Loucy (cell line): ENCODE measurements around the gene AMZ1.

Experiments
- EZH2phosphoT487 ChIP-seq: fragments of 200-600 bp; IDR thresholded peaks from 2 replicates; pipeline ENCODE4 v1.6.1; 2018; ENCODE audit warnings: antibody characterized with exemption, mild to moderate bottlenecking, moderate library complexity, borderline replicate concordance
- TF ChIP-seq, protein P1 (sequence below): fragments of 200-600 bp; sonication (generic); conservative IDR thresholded peaks from 2 replicates; pipeline ENCODE4 v1.5.1; 2014; ENCODE audit warnings: mild to moderate bottlenecking, antibody characterized with exemption, low read length

DNA sequence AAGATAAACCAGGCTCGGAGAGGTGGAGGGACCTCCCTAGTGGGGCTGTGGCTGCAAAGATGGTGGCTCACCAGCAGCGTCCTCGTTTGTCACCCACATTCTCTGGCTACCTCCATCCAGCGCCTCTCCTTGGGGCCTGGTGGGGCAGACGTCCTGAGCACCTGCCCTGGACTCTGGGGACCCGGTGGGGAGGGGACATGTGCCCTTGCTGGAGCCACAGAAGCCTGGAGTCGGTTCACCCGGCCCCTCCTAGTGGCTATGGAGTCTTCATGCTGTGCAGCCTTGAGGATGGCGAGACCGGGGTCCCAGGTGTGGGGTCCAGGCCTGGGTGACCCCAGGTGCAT, 41.7 kb upstream of the AMZ1 start:
- TF ChIP-seq, protein P1, sequence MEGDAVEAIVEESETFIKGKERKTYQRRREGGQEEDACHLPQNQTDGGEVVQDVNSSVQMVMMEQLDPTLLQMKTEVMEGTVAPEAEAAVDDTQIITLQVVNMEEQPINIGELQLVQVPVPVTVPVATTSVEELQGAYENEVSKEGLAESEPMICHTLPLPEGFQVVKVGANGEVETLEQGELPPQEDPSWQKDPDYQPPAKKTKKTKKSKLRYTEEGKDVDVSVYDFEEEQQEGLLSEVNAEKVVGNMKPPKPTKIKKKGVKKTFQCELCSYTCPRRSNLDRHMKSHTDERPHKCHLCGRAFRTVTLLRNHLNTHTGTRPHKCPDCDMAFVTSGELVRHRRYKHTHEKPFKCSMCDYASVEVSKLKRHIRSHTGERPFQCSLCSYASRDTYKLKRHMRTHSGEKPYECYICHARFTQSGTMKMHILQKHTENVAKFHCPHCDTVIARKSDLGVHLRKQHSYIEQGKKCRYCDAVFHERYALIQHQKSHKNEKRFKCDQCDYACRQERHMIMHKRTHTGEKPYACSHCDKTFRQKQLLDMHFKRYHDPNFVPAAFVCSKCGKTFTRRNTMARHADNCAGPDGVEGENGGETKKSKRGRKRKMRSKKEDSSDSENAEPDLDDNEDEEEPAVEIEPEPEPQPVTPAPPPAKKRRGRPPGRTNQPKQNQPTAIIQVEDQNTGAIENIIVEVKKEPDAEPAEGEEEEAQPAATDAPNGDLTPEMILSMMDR, result no peak
- TF ChIP-seq EZH2phosphoT487, result no peak
